Nephron progenitor cell (in vitro differentiated cells): ENCODE data around the gene ROR2.
"Not testable (repeated sequence)": the region's sequence is repeated elsewhere in the genome, so short reads cannot be mapped to it uniquely, and the experiment has no call there.

Source experiments
- DNase-seq: peaks from one replicate; pipeline ENCODE4 v3.0.0; 2021
- H3K27ac Mint-ChIP-seq: 2 replicates; pipeline ENCODE4 v1.8.0; 2021; ENCODE audit warnings: mild to moderate bottlenecking, moderate library complexity, mixed read lengths
- H3K27me3 Mint-ChIP-seq: 2 replicates; pipeline ENCODE4 v1.8.0; 2021; ENCODE audit warnings: mild to moderate bottlenecking, low read depth, mixed read lengths; ENCODE audit not compliant: poor library complexity
- H3K36me3 Mint-ChIP-seq: 2 replicates; pipeline ENCODE4 v1.8.0; 2021; ENCODE audit warnings: low read depth, mixed read lengths
- H3K4me1 Mint-ChIP-seq: 2 replicates; pipeline ENCODE4 v1.8.0; 2021; ENCODE audit warnings: mixed read lengths
- H3K4me3 Mint-ChIP-seq: 2 replicates; pipeline ENCODE4 v1.8.0; 2021; ENCODE audit warnings: mild to moderate bottlenecking, moderate library complexity, mixed read lengths
- H3K9me3 Mint-ChIP-seq: 2 replicates; pipeline ENCODE4 v1.8.0; 2021; ENCODE audit warnings: mild to moderate bottlenecking, moderate library complexity, mixed read lengths
- CTCF ChIP-seq: fragments of 200-600 bp; sonication (generic); IDR thresholded peaks from 2 replicates; pipeline ENCODE4 v1.5.0; 2021; ENCODE audit warnings: antibody characterized with exemption

Gene ROR2

GRCh38 chr9:91802391-91802790, 147.6 kb downstream of the ROR2 start:
- Mint-ChIP-seq H3K9me3 (no peaks in the 10 kb centered on the region), H3K36me3 (peaks cover 12% of the 10 kb centered on the region), H3K27ac (peak overlapping the region; percentile 50), H3K4me1 (peaks cover 86% of the 10 kb centered on the region), H3K27me3 (peaks cover 2% of the 10 kb centered on the region), H3K4me3 (no peak overlapping the region)
- no peak for DNase-seq
- TF ChIP-seq CTCF, result no peak

GRCh38 chr9:91800473-91801030, 149.5 kb downstream of the ROR2 start:
- H3K27me3 Mint-ChIP-seq, result peaks cover 2% of the 10 kb centered on the region
- peak overlapping the region; percentile 83 for H3K27ac Mint-ChIP-seq
- TF ChIP-seq CTCF, result no peak
- DNase-seq, result no peak
- H3K4me3 Mint-ChIP-seq, result no peak overlapping the region
- peaks cover 81% of the 10 kb centered on the region for H3K4me1 Mint-ChIP-seq
- no peaks in the 10 kb centered on the region for H3K9me3 Mint-ChIP-seq
- no peaks in the 10 kb centered on the region for H3K36me3 Mint-ChIP-seq

GRCh38 chr9:91799113-91799744, 150.8 kb downstream of the ROR2 start:
- Mint-ChIP-seq H3K4me1 (peaks cover 78% of the 10 kb centered on the region), H3K36me3 (no peaks in the 10 kb centered on the region), H3K27ac (peak overlapping the region; percentile 98), H3K9me3 (no peaks in the 10 kb centered on the region), H3K27me3 (peaks cover 2% of the 10 kb centered on the region), H3K4me3 (peak overlapping the region; percentile 50)
- DNase-seq, result no peak
- TF ChIP-seq CTCF, result no peak

GRCh38 chr9:91798273-91799112, 151.5 kb downstream of the ROR2 start:
- DNase-seq, H3K9me3 Mint-ChIP-seq: not testable (repeated sequence)
- peak overlapping the region; percentile 98 for H3K27ac Mint-ChIP-seq

GRCh38 chr9:91797517-91797916, 152.5 kb downstream of the ROR2 start:
- H3K4me3 Mint-ChIP-seq, H3K36me3 Mint-ChIP-seq, H3K27me3 Mint-ChIP-seq, H3K27ac Mint-ChIP-seq, DNase-seq, H3K9me3 Mint-ChIP-seq: not testable (repeated sequence)
- peaks cover 78% of the 10 kb centered on the region for H3K4me1 Mint-ChIP-seq

More at GRCh38 chr9:91798273-91799112, 151.5 kb downstream of the ROR2 start:
- Mint-ChIP-seq H3K4me1 (peaks cover 78% of the 10 kb centered on the region), H3K4me3 (peak overlapping the region; percentile 50)
- not testable (repeated sequence) for H3K36me3 Mint-ChIP-seq, H3K27me3 Mint-ChIP-seq

GRCh38 chr9:91796516-91796915, 153.5 kb downstream of the ROR2 start:
- Mint-ChIP-seq H3K4me1 (peaks cover 77% of the 10 kb centered on the region), H3K27ac (peak overlapping the region; percentile 98)
- not testable (repeated sequence) for H3K36me3 Mint-ChIP-seq, H3K9me3 Mint-ChIP-seq, DNase-seq, H3K4me3 Mint-ChIP-seq, H3K27me3 Mint-ChIP-seq

GRCh38 chr9:91795598-91796241, 154.3 kb downstream of the ROR2 start:
- Mint-ChIP-seq H3K36me3 (peaks cover 11% of the 10 kb centered on the region), H3K9me3 (peaks cover 10% of the 10 kb centered on the region), H3K27ac (peak overlapping the region; percentile 98), H3K4me1 (peaks cover 73% of the 10 kb centered on the region), H3K27me3 (no peaks in the 10 kb centered on the region), H3K4me3 (peak overlapping the region; percentile 49)
- no peak for TF ChIP-seq CTCF
- peak; percentile 51 for DNase-seq

- H3K9me3 Mint-ChIP-seq, result peaks cover 28% of the 10 kb centered on the region
- H3K27ac Mint-ChIP-seq, H3K27me3 Mint-ChIP-seq, DNase-seq, H3K4me3 Mint-ChIP-seq: not testable (repeated sequence)
- peaks cover 28% of the 10 kb centered on the region for H3K36me3 Mint-ChIP-seq
- H3K4me1 Mint-ChIP-seq, result peaks cover 50% of the 10 kb centered on the region
These were observed 156.7 kb downstream of the ROR2 start for GRCh38 chr9:91793371-91793770.
